K562 (cell line): ENCODE data around the gene ACTR3C. TPM values are rescaled to one million over a fixed set of nuclear protein-coding genes. Genes with fewer than 3 reads are reported as not detected.

Experiments used
- ATF1 ChIP-seq, 2 experiments: fragments of 450-650 bp in 1 of 2; IDR thresholded peaks; 2 replicates each; pipeline ENCODE4 v1.6.1; 2016; ENCODE audit warnings: missing compliant biosample characterization in 1 of 2, missing genetic modification characterization in 1 of 2
- BCOR ChIP-seq: fragments of 450-650 bp; IDR thresholded peaks from 2 replicates; pipeline ENCODE4 v1.6.1; 2016
- C11orf30 ChIP-seq: fragments of 450-650 bp; IDR thresholded peaks from 2 replicates; pipeline ENCODE4 v1.6.1; 2016; ENCODE audit warnings: low read depth, mild to moderate bottlenecking
- EWSR1 ChIP-seq: fragments of 450-650 bp; IDR thresholded peaks from 2 replicates; pipeline ENCODE4 v1.6.1; 2018; ENCODE audit warnings: borderline replicate concordance, mild to moderate bottlenecking, low read depth, moderate library complexity; ENCODE audit not compliant: partially characterized antibody
- FOXK1 ChIP-seq: sonication (generic); formaldehyde crosslinking; IDR thresholded peaks from 2 replicates; pipeline ENCODE4 v1.8.0; 2022; ENCODE audit warnings: missing genetic modification reagents, mild to moderate bottlenecking, borderline replicate concordance
- GABPB1 ChIP-seq: sonication (generic); formaldehyde crosslinking; IDR thresholded peaks from 2 replicates; pipeline ENCODE4 v1.8.0; 2022; ENCODE audit warnings: mild to moderate bottlenecking, missing genetic modification reagents
- GATAD2A ChIP-seq: fragments of 450-650 bp; IDR thresholded peaks from 2 replicates; pipeline ENCODE4 v1.6.1; 2017
- HDAC2 ChIP-seq: fragments of 450-650 bp; IDR thresholded peaks from 2 replicates; pipeline ENCODE4 v1.6.1; 2016; ENCODE audit warnings: mild to moderate bottlenecking
- HIVEP1 ChIP-seq: fragments of 250-450 bp; sonication (Bioruptor Pico); IDR thresholded peaks from 2 replicates; pipeline ENCODE4 v1.4.0; 2020; ENCODE audit warnings: mild to moderate bottlenecking
- NELFE ChIP-seq: IDR thresholded peaks from 2 replicates; pipeline ENCODE4 v1.6.1; 2011; ENCODE audit warnings: mild to moderate bottlenecking; ENCODE audit not compliant: insufficient read depth, insufficient read length
- TBP ChIP-seq: optimal IDR thresholded peaks from 2 replicates; pipeline ENCODE3; 2011; ENCODE audit warnings: low read depth, low read length, improper control_type of control experiment
- THAP7 ChIP-seq: fragments of 250-450 bp; sonication (Bioruptor Pico); IDR thresholded peaks from 2 replicates; pipeline ENCODE4 v1.5.0; 2021
- ZNF274 ChIP-seq: IDR thresholded peaks from 2 replicates; pipeline ENCODE4 v1.6.1; 2011; ENCODE audit warnings: low read depth, mild to moderate bottlenecking, low read length, moderate library complexity, borderline replicate concordance
- ZNF75A ChIP-seq: fragments of 450-650 bp; formaldehyde crosslinking; IDR thresholded peaks from 2 replicates; pipeline ENCODE4 v1.4.0; 2020; ENCODE audit warnings: mild to moderate bottlenecking
- polyA plus RNA-seq, 8 experiments: library from polyadenylated mRNA; depleted of rRNA in 4 of 8; stranded (reverse) in 5 of 8; unstranded in 3 of 8; fragments of >200 nt; fragmentation: Nextera tagmentation in 2 of 8; fragmentation: Illumina TruSeq in 1 of 8; extraction: Ambion mirVana in 2 of 8; extraction: Trizol in 1 of 8; gene quantifications; 2 replicates each; pipeline versions ENCODE4 v1.2.1 to v1.2.3, GENCODE V29; 2011 to 2014; ENCODE audit warnings: inconsistent platforms in 1 of 8, missing spikeins in 1 of 8
- total RNA-seq, 7 experiments: library from RNA; depleted of rRNA in 6 of 7; stranded (reverse); fragments of >200 nt in 6 of 7; fragmentation: Illumina TruSeq in 2 of 7; extraction: Trizol in 2 of 7; gene quantifications; 2 replicates each; pipeline versions ENCODE4 v1.2.1 to v1.2.3, GENCODE V29; 2011 to 2021; ENCODE audit warnings: low replicate concordance in 1 of 7
- TF ChIP-seq, protein P1 (sequence below): fragments of 250-450 bp; sonication (Bioruptor Pico); IDR thresholded peaks from 2 replicates; pipeline ENCODE4 v1.5.0; 2021
- TF ChIP-seq, protein P2 (sequence below): fragments of 200-400 bp; formaldehyde crosslinking; IDR thresholded peaks from 2 replicates; pipeline ENCODE4 v1.6.1; 2017; ENCODE audit warnings: mild to moderate bottlenecking, low read depth, low read length, moderate library complexity
- TF ChIP-seq, protein P3 (sequence below): fragments of 250-450 bp; sonication (Bioruptor Pico); IDR thresholded peaks from 2 replicates; pipeline ENCODE4 v1.5.1; 2021; ENCODE audit warnings: mild to moderate bottlenecking
- TF ChIP-seq, protein P4 (sequence below): conservative IDR thresholded peaks from 2 replicates; pipeline ENCODE4 v1.6.1; 2011; ENCODE audit warnings: low read depth, mild to moderate bottlenecking, low read length; ENCODE audit not compliant: control insufficient read depth
- TF ChIP-seq, protein P5 (sequence below): fragments of 250-450 bp; sonication (Bioruptor Pico); IDR thresholded peaks from 2 replicates; pipeline ENCODE4 v1.5.0; 2020; ENCODE audit warnings: mild to moderate bottlenecking, borderline replicate concordance

The ACTR3C gene
- total and polyA plus RNA-seq, 9 of the 15 experiments (the other 6 are each of a cell fraction or from before 2014, with no cell fraction given), result 9.0 to 35.4 (median 13.3) TPM

GRCh38 chr7:150317748-150318444 is 5.4 kb downstream of the ACTR3C start (continued):
- TF ChIP-seq, protein P1, sequence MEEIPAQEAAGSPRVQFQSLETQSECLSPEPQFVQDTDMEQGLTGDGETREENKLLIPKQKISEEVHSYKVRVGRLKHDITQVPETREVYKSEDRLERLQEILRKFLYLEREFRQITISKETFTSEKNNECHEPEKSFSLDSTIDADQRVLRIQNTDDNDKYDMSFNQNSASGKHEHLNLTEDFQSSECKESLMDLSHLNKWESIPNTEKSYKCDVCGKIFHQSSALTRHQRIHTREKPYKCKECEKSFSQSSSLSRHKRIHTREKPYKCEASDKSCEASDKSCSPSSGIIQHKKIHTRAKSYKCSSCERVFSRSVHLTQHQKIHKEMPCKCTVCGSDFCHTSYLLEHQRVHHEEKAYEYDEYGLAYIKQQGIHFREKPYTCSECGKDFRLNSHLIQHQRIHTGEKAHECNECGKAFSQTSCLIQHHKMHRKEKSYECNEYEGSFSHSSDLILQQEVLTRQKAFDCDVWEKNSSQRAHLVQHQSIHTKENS (CRISPR knock-in tag), result no peak
- TF ChIP-seq, protein P2, sequence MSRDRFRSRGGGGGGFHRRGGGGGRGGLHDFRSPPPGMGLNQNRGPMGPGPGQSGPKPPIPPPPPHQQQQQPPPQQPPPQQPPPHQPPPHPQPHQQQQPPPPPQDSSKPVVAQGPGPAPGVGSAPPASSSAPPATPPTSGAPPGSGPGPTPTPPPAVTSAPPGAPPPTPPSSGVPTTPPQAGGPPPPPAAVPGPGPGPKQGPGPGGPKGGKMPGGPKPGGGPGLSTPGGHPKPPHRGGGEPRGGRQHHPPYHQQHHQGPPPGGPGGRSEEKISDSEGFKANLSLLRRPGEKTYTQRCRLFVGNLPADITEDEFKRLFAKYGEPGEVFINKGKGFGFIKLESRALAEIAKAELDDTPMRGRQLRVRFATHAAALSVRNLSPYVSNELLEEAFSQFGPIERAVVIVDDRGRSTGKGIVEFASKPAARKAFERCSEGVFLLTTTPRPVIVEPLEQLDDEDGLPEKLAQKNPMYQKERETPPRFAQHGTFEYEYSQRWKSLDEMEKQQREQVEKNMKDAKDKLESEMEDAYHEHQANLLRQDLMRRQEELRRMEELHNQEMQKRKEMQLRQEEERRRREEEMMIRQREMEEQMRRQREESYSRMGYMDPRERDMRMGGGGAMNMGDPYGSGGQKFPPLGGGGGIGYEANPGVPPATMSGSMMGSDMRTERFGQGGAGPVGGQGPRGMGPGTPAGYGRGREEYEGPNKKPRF, result no peak
- TF ChIP-seq BCOR, result no peak
- no peak for TF ChIP-seq ZNF274
- TF ChIP-seq ATF1 (CRISPR knock-in tag; IDR thresholded peaks at IDR 0.05), result no peak
- peak; percentile 82 for TF ChIP-seq ATF1 (tag; IDR thresholded peaks at IDR 0.05)
- TF ChIP-seq HDAC2, result peak; percentile 72; the same call in 1 of the 2 replicates
- TF ChIP-seq, protein P3, sequence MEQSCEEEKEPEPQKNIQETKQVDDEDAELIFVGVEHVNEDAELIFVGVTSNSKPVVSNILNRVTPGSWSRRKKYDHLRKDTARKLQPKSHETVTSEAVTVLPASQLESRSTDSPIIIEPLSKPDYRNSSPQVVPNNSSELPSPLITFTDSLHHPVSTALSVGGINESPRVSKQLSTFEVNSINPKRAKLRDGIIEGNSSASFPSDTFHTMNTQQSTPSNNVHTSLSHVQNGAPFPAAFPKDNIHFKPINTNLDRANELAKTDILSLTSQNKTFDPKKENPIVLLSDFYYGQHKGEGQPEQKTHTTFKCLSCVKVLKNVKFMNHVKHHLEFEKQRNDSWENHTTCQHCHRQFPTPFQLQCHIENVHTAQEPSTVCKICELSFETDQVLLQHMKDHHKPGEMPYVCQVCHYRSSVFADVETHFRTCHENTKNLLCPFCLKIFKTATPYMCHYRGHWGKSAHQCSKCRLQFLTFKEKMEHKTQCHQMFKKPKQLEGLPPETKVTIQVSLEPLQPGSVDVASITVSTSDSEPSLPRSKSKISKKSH (CRISPR knock-in tag), result no peak
- TF ChIP-seq, protein P4, sequence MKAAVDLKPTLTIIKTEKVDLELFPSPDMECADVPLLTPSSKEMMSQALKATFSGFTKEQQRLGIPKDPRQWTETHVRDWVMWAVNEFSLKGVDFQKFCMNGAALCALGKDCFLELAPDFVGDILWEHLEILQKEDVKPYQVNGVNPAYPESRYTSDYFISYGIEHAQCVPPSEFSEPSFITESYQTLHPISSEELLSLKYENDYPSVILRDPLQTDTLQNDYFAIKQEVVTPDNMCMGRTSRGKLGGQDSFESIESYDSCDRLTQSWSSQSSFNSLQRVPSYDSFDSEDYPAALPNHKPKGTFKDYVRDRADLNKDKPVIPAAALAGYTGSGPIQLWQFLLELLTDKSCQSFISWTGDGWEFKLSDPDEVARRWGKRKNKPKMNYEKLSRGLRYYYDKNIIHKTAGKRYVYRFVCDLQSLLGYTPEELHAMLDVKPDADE, result no peak
- TF ChIP-seq EWSR1, result no peak
- TF ChIP-seq GABPB1 (CRISPR knock-in tag), result no peak
- TF ChIP-seq TBP, result no peak
- no peak for TF ChIP-seq HIVEP1 (CRISPR knock-in tag)
- TF ChIP-seq ZNF75A (CRISPR knock-in tag), result no peak
- no peak for TF ChIP-seq FOXK1 (CRISPR knock-in tag)
- no peak for TF ChIP-seq NELFE
- TF ChIP-seq THAP7 (CRISPR knock-in tag), result no peak
- peak; percentile 80; the same call in 1 of the 2 replicates for TF ChIP-seq GATAD2A
- TF ChIP-seq, protein P5, sequence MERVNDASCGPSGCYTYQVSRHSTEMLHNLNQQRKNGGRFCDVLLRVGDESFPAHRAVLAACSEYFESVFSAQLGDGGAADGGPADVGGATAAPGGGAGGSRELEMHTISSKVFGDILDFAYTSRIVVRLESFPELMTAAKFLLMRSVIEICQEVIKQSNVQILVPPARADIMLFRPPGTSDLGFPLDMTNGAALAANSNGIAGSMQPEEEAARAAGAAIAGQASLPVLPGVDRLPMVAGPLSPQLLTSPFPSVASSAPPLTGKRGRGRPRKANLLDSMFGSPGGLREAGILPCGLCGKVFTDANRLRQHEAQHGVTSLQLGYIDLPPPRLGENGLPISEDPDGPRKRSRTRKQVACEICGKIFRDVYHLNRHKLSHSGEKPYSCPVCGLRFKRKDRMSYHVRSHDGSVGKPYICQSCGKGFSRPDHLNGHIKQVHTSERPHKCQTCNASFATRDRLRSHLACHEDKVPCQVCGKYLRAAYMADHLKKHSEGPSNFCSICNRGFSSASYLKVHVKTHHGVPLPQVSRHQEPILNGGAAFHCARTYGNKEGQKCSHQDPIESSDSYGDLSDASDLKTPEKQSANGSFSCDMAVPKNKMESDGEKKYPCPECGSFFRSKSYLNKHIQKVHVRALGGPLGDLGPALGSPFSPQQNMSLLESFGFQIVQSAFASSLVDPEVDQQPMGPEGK (CRISPR knock-in tag), result no peak
- peak; percentile 69 for TF ChIP-seq C11orf30
